H1 (cell line): Measurements from ENCODE around the gene MAPK8IP3. TPM values are rescaled to one million over a fixed set of nuclear protein-coding genes. Genes with fewer than 3 reads are reported as not detected.

Experiments used
- CTCF ChIA-PET: fragments of 300-600 bp; sonication (Branson Sonifier 250); formaldehyde crosslinking; loops from one replicate; lab custom pipeline; 2021; ENCODE audit not compliant: partially characterized antibody; lab: Charles Lee
- POLR2A ChIA-PET: fragments of 300-600 bp; sonication (Branson Sonifier 250); formaldehyde crosslinking; loops from one replicate; lab custom pipeline; 2021; ENCODE audit warnings: inconsistent platforms; ENCODE audit not compliant: partially characterized antibody; lab: Charles Lee
- DNase-seq, 2 experiments: peaks; one replicate each; pipeline versions ENCODE4 v3.0.0 to v3.0.0-alpha.2; 2010 to 2022; ENCODE audit warnings: low spot score in 2 of 2, low read depth in 1 of 2, mixed read lengths in 1 of 2
- FAIRE-seq: peaks from 2 replicates; lab custom pipeline; 2011; peaks lifted over from hg19 to GRCh38; lab: Jason Lieb, UNC
- H2AFZ ChIP-seq: 2 replicates; pipeline ENCODE4 v1.8.1; 2012; ENCODE audit warnings: low read length, inconsistent platforms
- H2AK5ac ChIP-seq: 2 replicates; pipeline ENCODE4 v1.6.1; 2013; ENCODE audit warnings: low read depth, low read length
- H2BK120ac ChIP-seq: replicated peaks from 2 replicates; pipeline ENCODE3; 2013; ENCODE audit warnings: low read depth, low read length, inconsistent platforms
- H2BK12ac ChIP-seq: 2 replicates; pipeline ENCODE4 v1.6.1; 2013; ENCODE audit warnings: low read depth, low read length
- H2BK15ac ChIP-seq: 2 replicates; pipeline ENCODE4 v1.6.1; 2013; ENCODE audit warnings: low read length
- H2BK20ac ChIP-seq: 2 replicates; pipeline ENCODE4 v1.6.1; 2013; ENCODE audit warnings: low read length
- H2BK5ac ChIP-seq: 2 replicates; pipeline ENCODE4 v1.6.1; 2013; ENCODE audit warnings: low read depth, low read length
- H3K14ac ChIP-seq: 2 replicates; pipeline ENCODE4 v1.6.1; 2013; ENCODE audit warnings: inconsistent platforms; ENCODE audit not compliant: insufficient read length
- H3K18ac ChIP-seq: 2 replicates; pipeline ENCODE4 v1.6.1; 2013; ENCODE audit warnings: low read length; ENCODE audit errors: extremely low read depth
- H3K23ac ChIP-seq: 2 replicates; pipeline ENCODE4 v1.6.1; 2013; ENCODE audit warnings: inconsistent platforms; ENCODE audit not compliant: insufficient read length
- H3K23me2 ChIP-seq: 2 replicates; pipeline ENCODE4 v1.6.1; 2013; ENCODE audit warnings: low read depth, low read length
- H3K27ac ChIP-seq: 2 replicates; pipeline ENCODE4 v1.6.1; 2011; ENCODE audit warnings: low read depth, low read length, inconsistent platforms
- H3K27me3 ChIP-seq, 4 experiments: replicated peaks in 1 of 4; 1 replicate in 1 of 4; 2 replicates in 3 of 4; pipeline versions ENCODE4 v1.6.1 to v1.8.1; 2011 to 2013; ENCODE audit warnings: low read length in 3 of 4, mild to moderate bottlenecking in 3 of 4, inconsistent platforms in 2 of 4, mixed read lengths in 2 of 4, moderate library complexity in 1 of 4; ENCODE audit not compliant: control insufficient read depth in 3 of 4, insufficient read depth in 3 of 4; ENCODE audit errors: extremely low read depth in 1 of 4
- H3K36me3 ChIP-seq, 4 experiments: 2 replicates each; pipeline versions ENCODE4 v1.6.1 to v1.8.1; 2011 to 2013; ENCODE audit warnings: mild to moderate bottlenecking in 4 of 4, low read length in 3 of 4, moderate library complexity in 2 of 4, control low read depth in 1 of 4, inconsistent platforms in 1 of 4; ENCODE audit not compliant: insufficient read depth in 4 of 4, control insufficient read depth in 2 of 4
- H3K4ac ChIP-seq: replicated peaks from 2 replicates; pipeline ENCODE3; 2013; ENCODE audit warnings: low read length, low read depth, mixed read lengths, inconsistent platforms; ENCODE audit not compliant: insufficient read length
- H3K4me1 ChIP-seq, 4 experiments: replicated peaks in 1 of 4; 1 replicate in 1 of 4; 2 replicates in 3 of 4; pipeline versions ENCODE4 v1.6.1 to v1.8.1; 2011 to 2013; ENCODE audit warnings: low read length in 3 of 4, inconsistent platforms in 2 of 4, mixed read lengths in 1 of 4; ENCODE audit not compliant: insufficient read depth in 4 of 4, control insufficient read depth in 3 of 4
- H3K4me2 ChIP-seq, 2 experiments: 2 replicates each; pipeline versions ENCODE4 v1.6.1 to v1.8.1; 2011 to 2013; ENCODE audit warnings: low read depth in 2 of 2, low read length in 2 of 2, control low read depth in 1 of 2, inconsistent platforms in 1 of 2, mild to moderate bottlenecking in 1 of 2; ENCODE audit not compliant: insufficient read depth in 1 of 2
- H3K4me3 ChIP-seq, 4 experiments: fragments of 200-600, 300-600 bp in 1 of 4; sonication (generic), shearing (Covaris generic), sonication (Bioruptor Twin) in 1 of 4; 2 replicates each; pipeline versions ENCODE4 v1.5.1 to v1.8.1; 2011 to 2016; ENCODE audit warnings: low read length in 4 of 4, low read depth in 3 of 4, control low read depth in 2 of 4, inconsistent platforms in 2 of 4, mild to moderate bottlenecking in 2 of 4, mixed read lengths in 1 of 4, moderate library complexity in 1 of 4; ENCODE audit not compliant: insufficient read depth in 2 of 4; ENCODE audit errors: extremely low read depth in 1 of 4
- H3K56ac ChIP-seq: replicated peaks from 2 replicates; pipeline ENCODE3; 2013; ENCODE audit warnings: low read depth, mild to moderate bottlenecking, mixed read lengths, low read length, inconsistent platforms; ENCODE audit not compliant: insufficient read length
- H3K79me1 ChIP-seq: 2 replicates; pipeline ENCODE4 v1.6.1; 2013; ENCODE audit warnings: low read depth, low read length, control low read depth
- H3K79me2 ChIP-seq, 2 experiments: 2 replicates each; pipeline versions ENCODE4 v1.6.1 to v1.8.1; 2012 to 2013; ENCODE audit warnings: low read length in 2 of 2, mild to moderate bottlenecking in 2 of 2, inconsistent platforms in 1 of 2; ENCODE audit not compliant: insufficient read depth in 2 of 2, control insufficient read depth in 1 of 2
- H3K9ac ChIP-seq, 4 experiments: replicated peaks in 1 of 4; 1 replicate in 1 of 4; 2 replicates in 3 of 4; pipeline versions ENCODE4 v1.6.1 to v1.8.1; 2011 to 2013; ENCODE audit warnings: low read depth in 3 of 4, low read length in 3 of 4, control low read depth in 2 of 4, mild to moderate bottlenecking in 2 of 4, moderate library complexity in 2 of 4, inconsistent platforms in 1 of 4; ENCODE audit errors: extremely low read depth in 1 of 4
- H3K9me3 ChIP-seq, 2 experiments: 2 replicates each; pipeline versions ENCODE4 v1.6.1 to v1.8.1; 2012 to 2013; ENCODE audit warnings: mild to moderate bottlenecking in 2 of 2, moderate library complexity in 2 of 2, control low read depth in 1 of 2, inconsistent platforms in 1 of 2, low read depth in 1 of 2, low read length in 1 of 2, mixed read lengths in 1 of 2; ENCODE audit not compliant: insufficient read depth in 2 of 2
- H4K20me1 ChIP-seq, 2 experiments: replicated peaks in 1 of 2; 2 replicates each; pipeline versions ENCODE3 to v1.8.1; 2011 to 2013; ENCODE audit warnings: inconsistent platforms in 2 of 2, low read length in 2 of 2, mild to moderate bottlenecking in 1 of 2; ENCODE audit not compliant: insufficient read depth in 2 of 2, control insufficient read depth in 1 of 2
- H4K5ac ChIP-seq: 2 replicates; pipeline ENCODE4 v1.6.1; 2013; ENCODE audit warnings: low read length, low read depth, mixed read lengths, inconsistent platforms; ENCODE audit not compliant: insufficient read length
- H4K8ac ChIP-seq: 2 replicates; pipeline ENCODE4 v1.8.0; 2013; ENCODE audit warnings: mild to moderate bottlenecking, moderate library complexity, low read length, inconsistent platforms; ENCODE audit not compliant: insufficient read depth; ENCODE audit errors: extremely low read depth
- H4K91ac ChIP-seq: replicated peaks from 2 replicates; pipeline ENCODE3; 2013; ENCODE audit warnings: low read length, mixed read lengths, inconsistent platforms; ENCODE audit not compliant: insufficient read length
- GTF2F1 ChIP-seq: IDR thresholded peaks from 2 replicates; pipeline ENCODE4 v1.6.1; 2012; ENCODE audit warnings: low read depth, low read length, improper control_type of control experiment, borderline replicate concordance
- NANOG ChIP-seq: IDR thresholded peaks from 2 replicates; pipeline ENCODE4 v1.6.1; 2011; ENCODE audit warnings: low read length, low read depth, mild to moderate bottlenecking, inconsistent platforms; ENCODE audit not compliant: insufficient read depth, poor library complexity, severe bottlenecking
- SAP30 ChIP-seq: fragments of 300-600 bp; sonication (generic); IDR thresholded peaks from 2 replicates; pipeline ENCODE4 v1.7.1; 2012; ENCODE audit warnings: low read length, moderate library complexity, mild to moderate bottlenecking, inconsistent platforms; ENCODE audit not compliant: insufficient read depth, insufficient replicate concordance
- TAF1 ChIP-seq: IDR thresholded peaks from 2 replicates; pipeline ENCODE4 v1.6.1; 2011; ENCODE audit warnings: mild to moderate bottlenecking, low read depth, low read length
- TEAD4 ChIP-seq: IDR thresholded peaks from 2 replicates; pipeline ENCODE4 v1.6.1; 2012; ENCODE audit warnings: low read depth, low read length, inconsistent platforms, mixed read lengths
- WGBS, 2 experiments: shearing (Covaris generic) in 1 of 2; methylation state at CpG; one replicate each; pipeline versions ENCODE4 v1.1.6 to v1.1.7; 2013 to 2015; ENCODE audit warnings: low lambda C conversion rate in 2 of 2, mixed read lengths in 2 of 2, inconsistent platforms in 1 of 2, low coverage in 1 of 2, missing lambda C conversion rate in 1 of 2; ENCODE audit not compliant: insufficient replicate concordance in 2 of 2, insufficient coverage in 1 of 2, insufficient read length in 1 of 2; ENCODE audit errors: extremely low coverage in 1 of 2, missing lambda C conversion rate in 1 of 2; 5-methylcytosine and 5-hydroxymethylcytosine counted together
- polyA plus RNA-seq, 7 experiments: library from polyadenylated mRNA; depleted of rRNA in 3 of 7; stranded (reverse) in 5 of 7; unstranded in 2 of 7; fragments of >200 nt in 5 of 7; fragments of 200-250 nt in 2 of 7; gene quantifications; 1 replicate in 5 of 7; 2 replicates in 1 of 7; 4 replicates in 1 of 7; pipeline versions ENCODE4 v1.2.1 to v1.2.3, GENCODE V29; 2011 to 2013; ENCODE audit warnings: missing spikeins in 2 of 7, mixed read lengths in 2 of 7
- total RNA-seq: library from RNA; stranded (reverse); fragmentation: NEBNext Ultra II Directional; extraction: Animal tissue kit (Norgen Biotek cat#: 25700); gene quantifications from 2 replicates; pipeline ENCODE4 v1.2.1, GENCODE V29; 2021

MAPK8IP3 gene
- total and polyA plus RNA-seq, 2 of the 8 experiments (the other 6 are each of a cell fraction or from before 2014, with no cell fraction given) = 16.9 to 43.4 TPM

DNA sequence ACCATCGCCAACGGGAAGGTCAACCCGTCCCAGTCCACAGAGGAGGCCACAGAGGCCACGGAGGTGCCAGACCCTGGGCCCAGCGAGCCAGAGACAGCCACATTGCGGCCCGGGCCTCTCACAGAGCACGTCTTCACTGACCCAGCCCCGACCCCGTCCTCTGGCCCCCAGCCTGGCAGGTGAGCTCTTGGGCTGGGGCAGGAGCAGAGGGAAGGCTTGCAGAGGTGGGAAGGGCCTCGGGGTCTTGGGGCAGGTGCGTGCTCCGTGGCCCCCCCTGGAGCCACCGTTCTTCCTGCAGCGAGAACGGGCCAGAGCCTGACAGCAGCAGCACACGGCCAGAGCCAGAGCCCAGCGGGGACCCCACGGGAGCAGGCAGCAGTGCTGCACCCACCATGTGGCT is 60.2 kb downstream of the MAPK8IP3 start:
- H3K27me3 ChIP-seq = no peaks in the 10 kb centered on the region; a peak in 1 of 7 replicates
- no peak overlapping the region for H3K23ac ChIP-seq
- no peaks in the 10 kb centered on the region for H3K79me1 ChIP-seq
- H2BK120ac ChIP-seq = no peak overlapping the region
- no peak overlapping the region for H3K4me3 ChIP-seq
- H3K9me3 ChIP-seq = no peaks in the 10 kb centered on the region; a peak in 1 of 4 replicates
- peaks cover 3 to 37% (median 7%) of the 10 kb centered on the region in 4 experiments; a peak in 4 of 8 replicates for H3K36me3 ChIP-seq
- ChIA-PET CTCF (interaction anchor here (1.3 to 3.1 kb wide), 2 partner anchors 7 to 25 kb away, joined by 3 to 13 read pairs; partner anchors contain the start of genes EME2 and MRPS34), POLR2A (interaction anchor here (1.3 to 13.5 kb wide), 2 partner anchors 13 to 88 kb away, joined by 3 to 246 read pairs; partner anchors contain the start of genes JPT2, NUBP2 and SPSB3)
- H3K18ac ChIP-seq = no peak overlapping the region
- H4K20me1 ChIP-seq = peaks cover 1 to 13% of the 10 kb centered on the region in 2 experiments
- H2BK15ac ChIP-seq = no peak overlapping the region
- peaks cover 7% of the 10 kb centered on the region; the same call in 1 of the 2 replicates for H3K23me2 ChIP-seq
- H2BK12ac ChIP-seq = no peak overlapping the region
- no peak overlapping the region for H2AK5ac ChIP-seq
- 96% methylated on average over 18 of the region's 19 CpGs; no CpG with 5 or more reads in 1 of the 2 experiments for WGBS, 2 experiments
- no peak overlapping the region for H3K4ac ChIP-seq
- FAIRE-seq (no peak), DNase-seq (no peak)
- no peak overlapping the region for H2AFZ ChIP-seq
- H4K91ac ChIP-seq = no peak overlapping the region
- H2BK5ac ChIP-seq = no peak overlapping the region
- H4K8ac ChIP-seq = no peak overlapping the region
- no peak overlapping the region for H3K9ac ChIP-seq
- H3K4me1 ChIP-seq = peaks cover 0 to 21% (median 12%) of the 10 kb centered on the region in 4 experiments; a peak in 5 of 7 replicates
- H3K56ac ChIP-seq = no peak overlapping the region
- no peak overlapping the region for H3K4me2 ChIP-seq
- no peak overlapping the region for H2BK20ac ChIP-seq
- H3K14ac ChIP-seq = no peak overlapping the region
- H3K79me2 ChIP-seq = no peaks in the 10 kb centered on the region; a peak in 1 of 4 replicates
- no peak overlapping the region for H4K5ac ChIP-seq
- H3K27ac ChIP-seq = no peak overlapping the region
- TF ChIP-seq NANOG (no peak), GTF2F1 (no peak), TAF1 (no peak), SAP30 (no peak), TEAD4 (no peak)
